Uterus (tissue), 4 donors: ENCODE measurements around the gene THAP2. TPM values are rescaled to one million over a fixed set of nuclear protein-coding genes. Genes with fewer than 3 reads are reported as not detected.

Experiments used
- DNase-seq, 2 donors: peaks; one replicate each; pipeline ENCODE4 v3.0.0-alpha.2; 2019 to 2020
- H3K27ac ChIP-seq, 2 donors: fragments of 200-600 bp; sonication (generic); 1 replicate in 1 of 2; 2 replicates in 1 of 2; pipeline ENCODE4 v1.5.1; 2016 to 2018
- H3K27me3 ChIP-seq, 2 donors: fragments of 200-600 bp; sonication (generic); one replicate each; pipeline ENCODE4 v1.5.1; 2018 to 2019; ENCODE audit warnings: control low read depth in 1 of 2
- H3K36me3 ChIP-seq, 2 donors: fragments of 200-600 bp; sonication (generic); one replicate each; pipeline ENCODE4 v1.5.1; 2019; ENCODE audit warnings: control low read depth in 1 of 2
- H3K4me1 ChIP-seq, 2 donors: fragments of 200-600 bp; sonication (generic); one replicate each; pipeline ENCODE4 v1.5.1; 2018 to 2019; ENCODE audit warnings: control low read depth in 1 of 2
- H3K4me3 ChIP-seq, 2 donors: fragments of 200-600 bp; sonication (generic); 1 replicate in 1 of 2; 2 replicates in 1 of 2; pipeline ENCODE4 v1.5.1; 2018 to 2019; ENCODE audit warnings: mild to moderate bottlenecking in 1 of 2
- H3K9me3 ChIP-seq, 2 donors: fragments of 200-600 bp; sonication (generic); one replicate each; pipeline ENCODE4 v1.5.1; 2019; ENCODE audit warnings: control low read depth in 1 of 2
- CTCF ChIP-seq, 4 experiments: fragments of 200-600 bp in 2 of 4; fragments of 450-650 bp in 2 of 4; sonication (generic) in 2 of 4; IDR thresholded peaks; one replicate each; pipeline ENCODE4 v1.5.1; 2016 to 2019; ENCODE audit warnings: antibody characterized with exemption in 4 of 4, mild to moderate bottlenecking in 2 of 4, moderate library complexity in 1 of 4
- POLR2A ChIP-seq, 2 donors: fragments of 450-650 bp; IDR thresholded peaks; one replicate each; pipeline ENCODE4 v1.6.1; 2016; ENCODE audit warnings: antibody characterized with exemption in 2 of 2, mild to moderate bottlenecking in 1 of 2, moderate library complexity in 1 of 2
- intact Hi-C: fragments of 100-400 bp; cut with DNase I; formaldehyde crosslinking; loops from one replicate; pipeline ENCODE4 v1.15.1; 2023; ENCODE audit warnings: low total_unique reads
- total RNA-seq, 4 donors: library from RNA; depleted of rRNA in 3 of 4; stranded (reverse); fragments of >200 nt in 3 of 4; gene quantifications; one replicate each; pipeline versions ENCODE4 v1.1.0 to v1.2.4, GENCODE V29; 2014 to 2023
- donor health status: DM: yes; HTN: yes; CAD: no.

Gene THAP2
- total RNA-seq, 4 donors from 2014 or later = 0.88 to 12.8 (median 5.4) TPM

- no peak for TF ChIP-seq POLR2A (IDR thresholded peaks at IDR 0.05)
- no peak for TF ChIP-seq CTCF (IDR thresholded peaks at IDR 0.05)
- no peaks in the 10 kb centered on the region for H3K9me3 ChIP-seq
- DNase-seq = no peak
- H3K4me3 ChIP-seq = peak overlapping the region; percentile 64 to 88
- peak overlapping the region; percentile 93 to 96 for H3K27ac ChIP-seq
- intact Hi-C loops = loop anchor here (10.0 kb wide), 1 partner anchor 90 kb away; the partner anchor contains the start of gene RAB21
- H3K4me1 ChIP-seq = peaks cover 0 to 7% of the 10 kb centered on the region in 2 donors
- no peaks in the 10 kb centered on the region for H3K36me3 ChIP-seq
- no peaks in the 10 kb centered on the region for H3K27me3 ChIP-seq
Observed at GRCh38 chr12:71664411-71665089, 449 bp downstream of the THAP2 start.

- TF ChIP-seq POLR2A (IDR thresholded peaks at IDR 0.05) = no peak
- no peak for TF ChIP-seq CTCF (IDR thresholded peaks at IDR 0.05)
- DNase-seq = no peak
- Histone ChIP-seq H3K27me3 (no peaks in the 10 kb centered on the region), H3K9me3 (no peaks in the 10 kb centered on the region), H3K36me3 (no peaks in the 10 kb centered on the region), H3K4me1 (peaks cover 0 to 7% of the 10 kb centered on the region in 2 donors), H3K27ac (peak overlapping the region; percentile 93 to 96), H3K4me3 (peak overlapping the region; percentile 64 to 88)
- intact Hi-C loops = loop anchor here (10.0 kb wide), 1 partner anchor 90 kb away; the partner anchor contains the start of gene RAB21
Observed at GRCh38 chr12:71665090-71665463, 976 bp downstream of the THAP2 start.

DNA sequence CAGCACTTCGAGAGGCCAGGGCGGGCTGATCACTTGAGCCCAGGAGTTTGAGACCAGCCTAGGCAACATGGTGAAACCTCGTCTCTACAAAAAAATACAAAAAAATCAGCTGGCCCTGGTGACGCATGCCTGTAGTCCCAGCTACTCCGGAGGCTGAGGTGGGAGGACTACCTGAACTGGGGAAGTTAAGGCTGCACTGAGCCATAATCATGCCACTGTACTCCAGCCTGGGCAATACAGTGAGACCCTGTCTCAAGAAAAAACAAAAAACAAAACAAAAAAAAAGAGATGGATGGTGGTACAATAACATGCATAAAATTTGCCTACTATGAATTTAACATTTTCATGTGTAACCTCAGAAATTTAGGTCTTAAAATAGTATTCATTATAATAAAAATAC, 2.2 kb downstream of the THAP2 start:
- Histone ChIP-seq H3K36me3 (no peaks in the 10 kb centered on the region), H3K9me3 (no peaks in the 10 kb centered on the region), H3K4me1 (peaks cover 0 to 7% of the 10 kb centered on the region in 2 donors), H3K27me3 (no peaks in the 10 kb centered on the region), H3K4me3 (no peak overlapping the region), H3K27ac (no peak overlapping the region)
- intact Hi-C loops = loop anchor here (10.0 kb wide), 1 partner anchor 89 kb away; the partner anchor contains the start of gene RAB21
- no peak for TF ChIP-seq POLR2A (IDR thresholded peaks at IDR 0.05)
- no peak for DNase-seq

GRCh38 chr12:71671311-71671710, 7.2 kb downstream of the THAP2 start:
- intact Hi-C loops = no loop called here
- H3K27ac ChIP-seq = no peak overlapping the region
- no peaks in the 10 kb centered on the region for H3K4me1 ChIP-seq
- H3K36me3 ChIP-seq = no peaks in the 10 kb centered on the region
- no peaks in the 10 kb centered on the region for H3K27me3 ChIP-seq
- no peak overlapping the region for H3K4me3 ChIP-seq
- no peaks in the 10 kb centered on the region for H3K9me3 ChIP-seq
- TF ChIP-seq POLR2A (IDR thresholded peaks at IDR 0.05) (no peak), CTCF (IDR thresholded peaks at IDR 0.05) (no peak)
- DNase-seq = no peak

- no peaks in the 10 kb centered on the region for H3K4me1 ChIP-seq
- no peaks in the 10 kb centered on the region for H3K36me3 ChIP-seq
- H3K27ac ChIP-seq = no peak overlapping the region
- H3K9me3 ChIP-seq = no peaks in the 10 kb centered on the region
- H3K27me3 ChIP-seq = no peaks in the 10 kb centered on the region
- no peak overlapping the region for H3K4me3 ChIP-seq
- intact Hi-C loops = no loop called here
- DNase-seq = no peak
- no peak for TF ChIP-seq POLR2A (IDR thresholded peaks at IDR 0.05)
- no peak for TF ChIP-seq CTCF (IDR thresholded peaks at IDR 0.05)
Observed at GRCh38 chr12:71671816-71672215, 7.7 kb downstream of the THAP2 start.
